ENCODE data around the gene TMEM176A. TPM values are rescaled to one million over a fixed set of nuclear protein-coding genes. Genes with fewer than 3 reads are reported as not detected.

TMEM176A gene
- total RNA-seq, 2 experiments from 2014 or later = not detected

GRCh38 chr7:150850273-150850672, 49.7 kb downstream of the TMEM176A start:
- no peak for DNase-seq
- ChIA-PET CTCF (no interaction called here), POLR2A (no interaction called here)
- no peaks in the 10 kb centered on the region for H3K36me3 Mint-ChIP-seq (ENCODE audit: low read depth)
- H3K4me3 Mint-ChIP-seq = no peak overlapping the region
- peaks cover 6% of the 10 kb centered on the region for H3K4me1 Mint-ChIP-seq
- H3K27me3 Mint-ChIP-seq = peaks cover 20% of the 10 kb centered on the region
- no peak overlapping the region for H3K27ac Mint-ChIP-seq
- H3K9me3 Mint-ChIP-seq = no peaks in the 10 kb centered on the region

GRCh38 chr7:150851492-150852370, 51.2 kb downstream of the TMEM176A start:
- peaks cover 20% of the 10 kb centered on the region for H3K27me3 Mint-ChIP-seq
- CTCF ChIA-PET = interaction anchor here (1.3 kb wide), 1 partner anchor 13 kb away, joined by 3 read pairs; no protein-coding TSS in a partner anchor
- no peaks in the 10 kb centered on the region for H3K9me3 Mint-ChIP-seq
- no peak for DNase-seq
- no peak overlapping the region for H3K27ac Mint-ChIP-seq
- H3K4me1 Mint-ChIP-seq = peaks cover 6% of the 10 kb centered on the region
- H3K36me3 Mint-ChIP-seq (ENCODE audit: low read depth) = no peaks in the 10 kb centered on the region
- POLR2A ChIA-PET = no interaction called here
- H3K4me3 Mint-ChIP-seq = no peak overlapping the region

GRCh38 chr7:150852371-150852905, 51.9 kb downstream of the TMEM176A start, which contains the start of gene AOC1:
Gene AOC1, plus strand, starts transcription at chr7:150852517. Its CDS starts 3,954 bp downstream, at chr7:150856471.
- peaks cover 6% of the 10 kb centered on the region for H3K4me1 Mint-ChIP-seq
- H3K36me3 Mint-ChIP-seq (ENCODE audit: low read depth) = no peaks in the 10 kb centered on the region
- H3K4me3 Mint-ChIP-seq = no peak within 1 kb of the TSS
- H3K27me3 Mint-ChIP-seq = peaks cover 20% of the 10 kb centered on the region
- DNase-seq = no peak
- POLR2A ChIA-PET = no interaction called here
- CTCF ChIA-PET = no interaction called here
- no peak within 1 kb of the TSS for H3K27ac Mint-ChIP-seq
- H3K9me3 Mint-ChIP-seq = no peaks in the 10 kb centered on the region

GRCh38 chr7:150854066-150855000, 53.8 kb downstream of the TMEM176A start:
- Mint-ChIP-seq H3K9me3 (no peaks in the 10 kb centered on the region), H3K4me3 (no peak overlapping the region), H3K36me3 (ENCODE audit: low read depth) (no peaks in the 10 kb centered on the region), H3K4me1 (peaks cover 6% of the 10 kb centered on the region), H3K27me3 (peaks cover 20% of the 10 kb centered on the region), H3K27ac (no peak overlapping the region)
- CTCF ChIA-PET = no interaction called here
- no peak for DNase-seq
- POLR2A ChIA-PET = no interaction called here

Other genes with a start within 250 kb of the TMEM176A start
- 100 to 1,000 TPM; 311 to 335 TPM for gene GIMAP4, start 233.4 kb upstream of the TMEM176A start, total RNA-seq
- gene GIMAP6, start 168.4 kb upstream of the TMEM176A start, total RNA-seq = 100 to 1,000 TPM; 105 to 109 TPM
- gene GIMAP2, start 115.1 kb upstream of the TMEM176A start, total RNA-seq = 100 to 1,000 TPM in 1 of 2 experiments, 10 to 100 TPM in 1; 97.7 to 102 TPM
- gene GIMAP1, start 84.2 kb upstream of the TMEM176A start, total RNA-seq = 10 to 100 TPM; 18.1 to 19.6 TPM
- 100 to 1,000 TPM; 111 to 149 TPM for gene GIMAP5, start 63.4 kb upstream of the TMEM176A start, total RNA-seq
- gene TMEM176B, start 405 bp upstream of the TMEM176A start, total RNA-seq = not detected
- not detected for gene AOC1, start 51.7 kb downstream of the TMEM176A start, total RNA-seq
- gene KCNH2, start 177.6 kb downstream of the TMEM176A start, total RNA-seq = under 1 TPM; 0.27 to 0.30 TPM
- 10 to 100 TPM; 21.6 to 22.3 TPM for gene NOS3, start 190.2 kb downstream of the TMEM176A start, total RNA-seq
- 10 to 100 TPM; 12.1 to 12.3 TPM for gene ATG9B, start 223.7 kb downstream of the TMEM176A start, total RNA-seq
- gene ABCB8, start 227.7 kb downstream of the TMEM176A start, total RNA-seq = 10 to 100 TPM; 57.5 to 67.8 TPM
- 1 to 10 TPM; 6.0 to 8.3 TPM for gene ASIC3, start 247.8 kb downstream of the TMEM176A start, total RNA-seq